ENCODE results near the gene CNOT3. TPM values are rescaled to one million over a fixed set of nuclear protein-coding genes. Genes with fewer than 3 reads are reported as not detected.
"Not testable (repeated sequence)": the region's sequence is repeated elsewhere in the genome, so short reads cannot be mapped to it uniquely, and the experiment has no call there.

CNOT3 gene
- total and polyA plus RNA-seq, 9 of the 15 experiments (the other 6 are each of a cell fraction or from before 2014, with no cell fraction given): 0.27 to 60.4 (median 9.9) TPM

DNA sequence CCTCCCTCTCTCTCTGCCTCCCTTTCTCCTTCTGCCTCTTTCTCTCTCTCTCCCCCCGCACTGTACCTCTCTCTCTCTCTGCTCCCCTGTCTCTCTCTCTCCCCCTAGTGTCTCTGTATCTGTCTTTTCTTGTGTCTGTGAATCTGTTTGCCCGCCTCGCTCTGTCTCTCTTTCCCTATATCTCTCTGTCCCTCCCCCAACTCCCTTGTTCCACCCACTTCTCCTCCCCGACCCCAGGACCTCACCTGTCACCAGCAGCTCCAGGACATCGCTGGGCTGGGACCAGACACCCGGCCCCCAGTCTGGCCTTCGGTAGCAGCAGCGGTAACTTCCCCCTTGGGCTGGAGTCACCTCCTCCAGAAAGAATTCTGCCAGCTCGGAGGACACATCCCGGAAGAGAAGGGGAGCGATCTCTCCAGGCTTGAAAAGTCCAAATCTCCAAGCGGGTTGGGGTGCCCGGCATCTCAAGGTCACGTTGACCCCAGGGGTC is 40.9 kb upstream of the CNOT3 start (continued):
- TF ChIP-seq, protein P1, sequence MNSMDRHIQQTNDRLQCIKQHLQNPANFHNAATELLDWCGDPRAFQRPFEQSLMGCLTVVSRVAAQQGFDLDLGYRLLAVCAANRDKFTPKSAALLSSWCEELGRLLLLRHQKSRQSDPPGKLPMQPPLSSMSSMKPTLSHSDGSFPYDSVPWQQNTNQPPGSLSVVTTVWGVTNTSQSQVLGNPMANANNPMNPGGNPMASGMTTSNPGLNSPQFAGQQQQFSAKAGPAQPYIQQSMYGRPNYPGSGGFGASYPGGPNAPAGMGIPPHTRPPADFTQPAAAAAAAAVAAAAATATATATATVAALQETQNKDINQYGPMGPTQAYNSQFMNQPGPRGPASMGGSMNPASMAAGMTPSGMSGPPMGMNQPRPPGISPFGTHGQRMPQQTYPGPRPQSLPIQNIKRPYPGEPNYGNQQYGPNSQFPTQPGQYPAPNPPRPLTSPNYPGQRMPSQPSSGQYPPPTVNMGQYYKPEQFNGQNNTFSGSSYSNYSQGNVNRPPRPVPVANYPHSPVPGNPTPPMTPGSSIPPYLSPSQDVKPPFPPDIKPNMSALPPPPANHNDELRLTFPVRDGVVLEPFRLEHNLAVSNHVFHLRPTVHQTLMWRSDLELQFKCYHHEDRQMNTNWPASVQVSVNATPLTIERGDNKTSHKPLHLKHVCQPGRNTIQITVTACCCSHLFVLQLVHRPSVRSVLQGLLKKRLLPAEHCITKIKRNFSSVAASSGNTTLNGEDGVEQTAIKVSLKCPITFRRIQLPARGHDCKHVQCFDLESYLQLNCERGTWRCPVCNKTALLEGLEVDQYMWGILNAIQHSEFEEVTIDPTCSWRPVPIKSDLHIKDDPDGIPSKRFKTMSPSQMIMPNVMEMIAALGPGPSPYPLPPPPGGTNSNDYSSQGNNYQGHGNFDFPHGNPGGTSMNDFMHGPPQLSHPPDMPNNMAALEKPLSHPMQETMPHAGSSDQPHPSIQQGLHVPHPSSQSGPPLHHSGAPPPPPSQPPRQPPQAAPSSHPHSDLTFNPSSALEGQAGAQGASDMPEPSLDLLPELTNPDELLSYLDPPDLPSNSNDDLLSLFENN (IDR thresholded peaks at IDR 0.05; ENCODE audit: low read depth in 2 of 2, low read length in 2 of 2): no peak

DNA sequence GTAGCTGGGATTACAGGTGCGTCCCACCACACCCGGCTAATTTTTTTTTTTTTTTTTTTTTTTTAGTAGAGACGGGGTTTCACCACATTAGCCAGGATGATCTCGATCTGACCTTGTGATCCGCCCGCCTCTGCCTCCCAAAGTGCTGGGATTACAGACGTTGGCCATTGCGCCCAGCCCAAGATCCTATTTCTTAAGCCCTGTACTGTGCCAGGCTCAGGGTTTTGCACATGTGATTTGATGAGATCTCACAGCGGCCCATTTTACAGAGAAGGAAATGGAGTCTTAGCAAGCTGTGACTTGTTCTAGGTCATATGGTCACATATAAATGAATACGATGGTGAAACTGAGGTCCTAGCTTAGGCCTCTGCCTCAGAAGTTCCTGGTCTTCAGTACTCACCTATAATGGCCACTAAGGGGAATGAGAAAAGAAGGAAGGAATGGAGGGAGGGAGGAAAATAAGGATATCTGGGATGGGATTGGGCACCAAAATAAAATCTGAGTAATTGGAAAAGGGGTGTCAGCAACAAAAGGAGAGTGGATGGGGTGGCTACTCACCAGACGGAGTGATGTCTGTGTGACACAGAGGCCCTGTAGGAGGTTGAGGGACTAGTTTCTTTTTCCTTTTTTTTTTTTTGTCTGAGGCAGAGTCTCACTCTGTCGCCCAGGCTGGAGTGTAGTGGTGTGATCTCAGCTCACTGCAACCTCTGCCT is 38.2 kb upstream of the CNOT3 start:
- WGBS (ENCODE audit: insufficient coverage, low coverage, missing lambda C conversion rate): 63% methylated on average over 8 of the region's 12 CpGs
- intact Hi-C loops (cut with micrococcal nuclease): no loop called here

DNA sequence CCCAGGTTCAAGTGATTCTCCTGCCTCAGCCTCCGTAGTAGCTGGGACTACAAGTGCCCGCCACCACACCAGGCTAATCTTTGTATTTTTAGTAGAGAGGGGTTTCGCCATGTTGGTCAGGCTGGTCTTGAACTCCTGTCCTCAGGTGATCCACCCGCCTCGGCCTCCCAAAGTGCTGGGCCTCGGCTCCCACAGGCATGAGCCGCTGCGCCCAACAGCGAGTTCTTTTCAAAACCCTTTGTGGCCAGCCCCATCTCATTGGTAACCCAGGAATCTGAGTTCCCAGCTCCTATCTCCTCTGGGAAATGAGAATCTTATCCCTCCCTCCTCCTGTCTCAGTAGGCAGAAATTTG is 37.7 kb upstream of the CNOT3 start:
- ATAC-seq; CTCF ChIA-PET (ENCODE audit: low intra/inter-chr PET ratio); BruUV-seq (replicated peaks); DNase-seq (ENCODE audit: extremely low read depth in 1 of 4, low spot score in 3 of 4); H3K27me3 ChIP-seq (ENCODE audit: control insufficient read depth in 2 of 2, insufficient read depth in 2 of 2, low read length in 2 of 2); H3K9me3 ChIP-seq (replicated peaks; ENCODE audit: control insufficient read depth, insufficient read depth, low read depth, low read length); H2AFZ ChIP-seq (ENCODE audit: low read depth, low read length); H3K4me3 ChIP-seq; FAIRE-seq; H3K9me1 ChIP-seq (ENCODE audit: control insufficient read depth, insufficient read depth, low read length); H3K36me3 ChIP-seq (ENCODE audit: control insufficient read depth, insufficient read depth, low read length); intact Hi-C loops (cut with micrococcal nuclease); in situ Hi-C loops (cut with MboI); H3K9ac ChIP-seq (ENCODE audit: insufficient read depth in 1 of 2, low read depth in 2 of 2, low read length in 2 of 2); POLR2A ChIA-PET; H3K27ac ChIP-seq (ENCODE audit: extremely low read depth, low read depth, low read length); H3K4me2 ChIP-seq (ENCODE audit: insufficient read depth, low read length); H4K20me1 ChIP-seq (replicated peaks; ENCODE audit: control insufficient read depth, insufficient read depth, low read length): not testable (repeated sequence)
- peaks cover 22% of the 10 kb centered on the region for H3K79me2 ChIP-seq (ENCODE audit: control insufficient read depth, insufficient read depth, low read length)
- peaks cover 0 to 41% of the 10 kb centered on the region in 2 experiments; a peak in 4 of 5 replicates for H3K4me1 ChIP-seq (replicated peaks in 1 of 2; ENCODE audit: control insufficient read depth in 2 of 2, insufficient read depth in 2 of 2, low read length in 2 of 2)
- WGBS (ENCODE audit: insufficient coverage, low coverage, missing lambda C conversion rate): 81% methylated on average over 5 of the region's 9 CpGs

More for the DNA sequence above, 38.2 kb upstream of the CNOT3 start:
- CTCF ChIA-PET (ENCODE audit: low intra/inter-chr PET ratio): no interaction called here
- peaks cover 17% of the 10 kb centered on the region for H3K79me2 ChIP-seq (ENCODE audit: control insufficient read depth, insufficient read depth, low read length)
- no peak for DNase-seq (ENCODE audit: extremely low read depth in 1 of 4, low spot score in 3 of 4)
- in situ Hi-C loops (cut with MboI): no loop called here
- H3K4me2 ChIP-seq (ENCODE audit: insufficient read depth, low read length): no peak overlapping the region
- H3K36me3 ChIP-seq (ENCODE audit: control insufficient read depth, insufficient read depth, low read length): peaks cover 2% of the 10 kb centered on the region; the same call in 2 of the 3 replicates
- H3K9ac ChIP-seq (ENCODE audit: insufficient read depth in 1 of 2, low read depth in 2 of 2, low read length in 2 of 2): no peak overlapping the region
- H3K9me1 ChIP-seq (ENCODE audit: control insufficient read depth, insufficient read depth, low read length): no peaks in the 10 kb centered on the region
- H3K4me3 ChIP-seq: no peak overlapping the region
- no peaks in the 10 kb centered on the region for H4K20me1 ChIP-seq (replicated peaks; ENCODE audit: control insufficient read depth, insufficient read depth, low read length)
- H3K4me1 ChIP-seq (replicated peaks in 1 of 2; ENCODE audit: control insufficient read depth in 2 of 2, insufficient read depth in 2 of 2, low read length in 2 of 2): peaks cover 0 to 41% of the 10 kb centered on the region in 2 experiments; a peak in 4 of 5 replicates
- no peak overlapping the region for H2AFZ ChIP-seq (ENCODE audit: low read depth, low read length)
- H3K27me3 ChIP-seq (ENCODE audit: control insufficient read depth in 2 of 2, insufficient read depth in 2 of 2, low read length in 2 of 2): peaks cover 0 to 9% of the 10 kb centered on the region in 2 experiments; a peak in 2 of 5 replicates
- no peak overlapping the region for H3K27ac ChIP-seq (ENCODE audit: extremely low read depth, low read depth, low read length)
- no peak for TF ChIP-seq EP300 (IDR thresholded peaks at IDR 0.05; ENCODE audit: low read length)
- BruUV-seq (replicated peaks): no TSS peak
- FAIRE-seq: no peak
- peaks cover under 1% of the 10 kb centered on the region; the same call in 1 of the 2 replicates for H3K9me3 ChIP-seq (replicated peaks; ENCODE audit: control insufficient read depth, insufficient read depth, low read depth, low read length)
- no peak for ATAC-seq
- POLR2A ChIA-PET: interaction anchor here (0.6 to 1.0 kb wide), 3 partner anchors 11 to 102 kb away, joined by 3 read pairs; no protein-coding TSS in a partner anchor

Data from K562 (cell line).